NOMO-1 treated with dmso at 0.1 percent for 144 hours (cell line): ENCODE results near the gene CHTF8.

ENCODE experiments used
- DNase-seq: peaks from one replicate; lab custom pipeline; 2025; ENCODE audit not compliant: unreplicated experiment; lab: John Stamatoyannopoulos, UW

The CHTF8 gene

DNA sequence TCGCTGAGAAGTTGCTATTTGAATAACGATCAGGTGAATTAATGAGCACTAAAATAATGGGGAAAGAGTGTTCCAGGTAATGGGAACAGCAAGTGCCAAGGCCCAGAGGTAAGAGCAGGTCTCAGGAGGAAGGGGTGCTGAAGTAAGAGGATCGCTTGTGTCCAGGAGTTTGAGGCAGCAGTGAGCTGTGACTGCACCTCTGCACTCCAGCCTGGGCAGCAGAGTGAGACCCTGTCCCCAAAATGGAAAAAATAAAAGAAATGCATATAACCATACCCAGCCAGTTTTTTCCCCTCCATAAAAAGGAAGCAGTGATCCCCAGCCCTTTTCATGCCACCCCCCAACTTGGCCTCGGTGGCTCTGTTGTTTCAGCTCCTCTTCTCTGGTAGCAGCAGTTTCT lies 43.7 kb downstream of the CHTF8 start:
- no peak for DNase-seq

DNA sequence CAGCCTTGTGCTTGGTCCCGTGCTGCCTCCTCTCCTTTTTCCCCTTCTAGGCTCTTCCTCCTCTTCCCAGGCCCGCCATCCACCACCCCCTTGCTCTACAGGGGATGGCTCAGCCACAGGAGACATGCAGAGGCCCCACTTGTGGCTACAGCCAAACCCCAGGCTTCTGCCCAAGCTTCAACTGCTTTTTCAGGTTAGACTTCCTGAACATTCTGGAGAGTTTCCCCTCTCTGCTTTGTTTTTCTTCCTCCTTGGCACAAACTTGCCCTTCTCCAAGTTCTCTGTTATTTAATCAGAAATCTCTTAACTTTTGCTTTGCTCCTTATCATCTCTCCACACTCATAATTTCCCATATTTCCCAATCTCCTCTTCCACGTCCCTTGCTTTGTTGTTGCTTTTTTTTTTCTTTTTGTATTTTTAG lies 45.2 kb downstream of the CHTF8 start:
- no peak for DNase-seq

DNA sequence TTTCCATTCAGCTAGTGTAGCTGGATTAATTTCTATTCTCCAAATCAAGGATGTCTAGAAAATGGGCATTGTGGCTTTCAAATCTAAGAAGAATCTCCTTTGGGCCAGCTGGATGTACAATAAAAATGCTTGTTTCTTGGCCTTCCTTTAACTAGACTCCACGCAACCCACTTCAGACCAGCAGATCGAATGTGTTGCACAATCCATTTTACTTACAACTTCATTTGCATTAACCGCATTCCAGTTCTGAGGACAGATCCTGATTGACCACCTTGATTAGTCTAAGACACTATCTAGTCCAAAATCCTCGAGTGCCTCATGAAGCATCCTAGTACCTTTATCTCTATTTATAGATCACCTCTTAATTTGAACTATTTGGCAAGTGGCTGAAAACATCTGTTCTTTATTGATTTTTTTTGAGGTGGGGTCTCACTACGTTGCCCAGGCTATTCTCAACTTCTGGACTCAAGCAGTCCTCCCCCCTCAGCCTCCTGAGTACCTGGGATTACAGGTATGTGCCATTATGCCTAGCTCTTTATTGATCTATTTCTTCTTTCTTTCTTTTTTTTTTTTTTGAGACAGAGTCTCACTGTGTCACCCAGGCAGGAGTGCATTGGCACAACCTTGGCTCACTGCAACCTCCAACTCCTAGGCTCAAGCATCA lies 47.2 kb downstream of the CHTF8 start:
- DNase-seq: no peak

DNA sequence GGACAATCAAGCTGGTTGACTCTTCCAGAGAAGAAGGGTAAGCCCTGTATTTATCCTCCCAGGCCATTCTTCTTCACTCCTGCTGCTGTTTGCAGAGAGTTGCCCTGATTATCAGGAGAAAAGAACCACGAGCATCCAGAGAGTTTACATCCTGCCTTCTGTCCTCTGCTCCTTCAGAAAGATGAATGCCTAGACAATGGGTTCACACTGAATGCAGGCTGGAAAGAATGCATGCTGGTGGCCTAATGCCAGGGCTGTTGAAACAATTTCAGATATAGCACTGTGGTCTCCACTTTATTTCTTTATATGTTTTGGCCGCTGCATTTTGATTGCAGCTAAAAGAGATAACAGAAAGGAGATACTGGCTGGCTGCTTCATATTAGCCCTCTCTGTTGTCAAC lies 48.1 kb downstream of the CHTF8 start:
- no peak for DNase-seq

DNA sequence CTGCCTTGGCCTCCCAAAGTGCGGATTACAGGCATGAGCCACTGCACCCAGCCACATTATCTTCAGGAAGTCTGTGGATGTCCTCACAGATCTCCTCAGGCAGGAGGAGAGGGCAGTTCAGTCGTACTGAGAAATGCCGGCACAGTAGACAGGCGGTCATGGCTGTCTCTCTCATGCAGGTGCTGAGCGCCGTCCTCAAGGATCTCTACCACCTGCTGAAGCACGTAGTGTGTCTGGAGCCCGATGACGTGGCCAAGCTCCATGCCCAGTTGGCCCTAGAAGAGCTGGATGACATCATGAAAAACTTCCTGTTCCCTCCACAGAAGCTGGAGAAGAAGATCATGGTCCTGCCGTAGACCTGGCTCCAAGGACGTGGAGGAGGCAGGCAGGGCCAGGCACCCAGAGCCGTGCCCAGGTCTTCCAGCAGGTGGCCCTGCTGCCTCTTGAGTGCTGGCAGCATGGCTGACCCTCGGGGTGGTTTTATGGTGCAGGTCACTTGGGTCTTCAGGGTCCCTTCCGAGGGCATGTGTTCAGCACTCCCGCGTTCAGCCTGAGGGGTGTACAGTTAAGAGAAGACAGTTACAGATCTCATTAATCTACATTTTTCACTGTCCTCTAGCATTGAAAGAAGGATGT lies 49.0 kb downstream of the CHTF8 start:
- DNase-seq: no peak

DNA sequence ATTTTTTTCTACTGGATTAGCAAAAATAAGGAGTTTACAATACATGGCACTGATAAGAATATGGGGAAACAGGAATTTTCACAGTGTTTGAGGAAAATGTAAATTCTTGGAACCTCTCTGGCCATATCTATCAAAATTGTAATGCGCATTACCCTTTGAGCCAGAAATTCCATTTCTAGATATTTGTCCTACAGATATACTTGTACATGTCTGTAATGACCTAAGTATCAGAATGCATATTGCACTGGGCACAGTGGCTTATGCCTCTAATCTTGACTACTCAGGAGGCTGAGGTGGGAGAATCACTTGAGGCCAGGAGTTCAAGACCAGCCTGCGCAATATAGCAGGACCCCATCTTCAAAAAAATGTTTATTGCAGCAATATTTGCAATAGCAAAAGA lies 52.7 kb downstream of the CHTF8 start:
- no peak for DNase-seq

DNA sequence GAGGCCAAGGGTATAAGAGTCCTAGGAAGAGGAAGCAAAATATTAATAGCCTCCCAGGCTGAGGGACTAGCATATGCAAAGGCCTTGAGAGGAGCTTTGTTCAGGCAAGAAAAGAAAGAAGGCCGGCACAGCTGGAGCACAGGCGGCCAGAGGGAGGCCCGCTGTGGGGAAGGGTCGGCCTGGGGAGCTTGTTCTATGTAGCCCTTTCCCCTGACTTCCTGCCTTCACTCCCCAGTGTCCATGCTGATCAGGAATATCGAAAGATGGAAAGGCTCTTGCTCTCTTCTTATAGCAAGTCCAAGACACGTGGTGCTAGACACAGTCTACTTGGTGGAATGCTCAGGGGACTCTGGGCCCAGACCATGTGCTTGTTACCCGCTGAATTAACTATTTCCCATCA lies 54.3 kb downstream of the CHTF8 start:
- no peak for DNase-seq

DNA sequence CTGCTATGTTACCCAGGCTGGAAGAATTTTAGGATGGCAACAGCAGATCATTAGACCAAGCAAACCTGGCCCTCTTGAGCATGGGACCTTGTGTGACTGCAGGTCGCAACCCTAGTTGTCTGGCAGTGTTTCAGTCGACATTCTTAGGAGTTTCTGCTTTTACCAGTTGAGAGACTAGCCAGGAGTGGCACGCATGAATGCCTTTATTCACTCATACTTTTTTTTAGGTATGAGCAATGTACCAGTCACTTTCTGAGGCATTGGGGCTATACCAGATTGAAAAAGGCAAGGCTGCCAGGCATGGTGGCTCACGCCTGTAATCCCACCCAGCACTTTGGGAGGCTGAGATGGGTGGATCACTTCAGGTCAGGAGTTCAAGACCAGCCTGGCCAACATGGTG lies 55.1 kb downstream of the CHTF8 start:
- no peak for DNase-seq

DNA sequence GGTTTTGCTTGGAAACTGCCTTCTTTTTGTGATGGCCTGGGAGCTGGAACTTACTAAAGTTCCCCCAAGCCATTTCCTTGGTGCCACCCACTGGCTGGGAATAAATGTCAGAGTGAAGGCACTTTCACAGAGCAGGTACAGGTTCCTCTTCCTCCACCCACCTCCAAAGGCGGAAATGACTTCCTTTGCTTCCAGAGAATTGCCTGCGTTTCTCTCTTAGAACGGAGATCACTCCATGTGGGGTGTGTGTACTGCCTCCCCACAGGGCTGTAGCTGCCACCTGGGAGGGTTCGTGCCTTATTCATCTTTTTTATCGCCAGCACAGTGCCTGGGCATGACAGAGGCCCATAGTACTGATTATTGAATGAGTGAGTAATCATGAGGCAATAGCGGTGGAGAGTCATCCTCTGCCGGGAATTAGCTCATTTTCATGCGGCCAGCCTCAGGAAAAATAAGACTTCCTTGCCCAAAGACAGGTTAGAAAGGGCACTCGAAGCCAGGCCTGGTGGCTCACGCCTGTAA lies 59.1 kb downstream of the CHTF8 start:
- no peak for DNase-seq

DNA sequence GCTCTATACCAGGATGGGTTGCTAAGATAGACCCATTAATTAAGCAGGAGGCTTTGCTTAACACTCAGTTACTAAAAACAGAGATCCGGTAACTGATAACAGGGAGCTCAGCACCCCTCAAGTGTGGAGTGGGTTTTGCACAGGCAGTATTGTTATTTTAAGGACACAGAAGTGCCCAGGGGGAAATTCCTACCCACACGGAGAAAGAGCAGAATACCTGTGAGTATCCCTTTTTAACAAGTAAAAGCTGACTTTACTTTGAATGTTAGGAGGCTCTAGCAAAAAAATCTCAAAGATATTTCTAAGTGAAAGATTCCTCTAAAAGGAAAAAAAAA lies 59.8 kb downstream of the CHTF8 start:
- no peak for DNase-seq

DNA sequence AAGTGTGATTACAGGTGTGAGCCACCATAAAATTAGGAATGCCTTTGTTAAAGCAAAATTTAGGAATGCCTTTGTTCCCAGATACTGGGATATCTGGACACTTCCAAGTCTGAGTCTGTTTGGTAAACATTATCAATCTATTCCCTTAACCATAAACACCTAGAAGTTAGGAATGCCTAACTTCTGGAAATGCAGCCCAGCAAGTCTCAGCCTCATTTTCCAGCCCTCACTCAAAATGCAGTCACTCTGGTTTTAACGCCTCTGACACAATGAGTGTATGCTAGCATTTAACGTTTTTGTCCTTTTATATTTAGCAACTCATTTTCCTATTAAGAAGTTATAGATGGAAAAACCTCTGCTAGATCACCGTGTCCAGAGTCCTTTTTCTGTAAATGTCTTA lies 61.4 kb downstream of the CHTF8 start:
- DNase-seq: no peak

DNA sequence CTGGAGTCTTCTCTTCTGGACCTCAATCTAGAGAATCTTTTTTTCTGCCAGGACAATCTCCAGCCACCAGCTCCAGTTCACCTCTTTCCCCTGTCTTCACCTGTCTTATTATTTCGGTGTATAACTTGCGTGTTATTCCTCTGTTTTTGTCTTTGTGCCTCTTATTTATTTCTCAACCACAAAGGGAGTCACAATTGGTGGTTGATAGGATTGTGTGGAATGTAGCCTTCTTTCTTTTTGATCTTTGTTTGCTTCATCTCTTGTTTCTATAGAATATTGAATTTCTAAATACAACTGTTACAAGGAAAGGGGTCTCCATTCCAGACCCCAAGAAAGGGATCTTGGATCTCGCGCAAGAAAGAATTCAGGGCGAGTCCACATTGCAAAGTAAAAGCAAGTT lies 62.9 kb downstream of the CHTF8 start:
- DNase-seq: no peak
